ENCODE measurements around the gene PDLIM1.
A peak's percentile ranks its signal among the peaks of the same experiment; 100 is the strongest.

Gene PDLIM1

GRCh38 chr10:95314192-95314918 lies 23.6 kb upstream of the PDLIM1 start:
- no peak for DNase-seq

- no peak for DNase-seq
Observed at GRCh38 chr10:95312986-95313495, 22.2 kb upstream of the PDLIM1 start.

DNA sequence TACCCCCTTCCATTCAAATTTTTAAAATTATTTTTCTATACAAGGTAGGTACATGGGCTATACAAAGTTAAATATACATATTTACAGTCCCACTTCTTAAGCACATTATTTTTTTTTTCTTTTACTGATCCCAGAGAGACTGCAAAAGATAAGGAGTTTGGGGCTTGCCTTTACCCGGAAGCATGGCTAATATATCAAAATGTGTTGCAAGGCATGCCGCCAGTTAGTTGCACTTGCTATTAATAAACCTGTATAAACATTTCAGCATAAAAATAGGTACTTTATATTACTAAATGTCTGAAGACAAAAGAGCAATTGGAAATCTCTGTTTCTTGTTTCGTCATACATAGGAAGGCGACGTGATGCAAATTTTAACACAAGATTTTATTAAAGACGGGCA lies 21.5 kb upstream of the PDLIM1 start:
- no peak for DNase-seq

- no peak for DNase-seq
Observed at GRCh38 chr10:95309958-95310357, 19.2 kb upstream of the PDLIM1 start.

DNA sequence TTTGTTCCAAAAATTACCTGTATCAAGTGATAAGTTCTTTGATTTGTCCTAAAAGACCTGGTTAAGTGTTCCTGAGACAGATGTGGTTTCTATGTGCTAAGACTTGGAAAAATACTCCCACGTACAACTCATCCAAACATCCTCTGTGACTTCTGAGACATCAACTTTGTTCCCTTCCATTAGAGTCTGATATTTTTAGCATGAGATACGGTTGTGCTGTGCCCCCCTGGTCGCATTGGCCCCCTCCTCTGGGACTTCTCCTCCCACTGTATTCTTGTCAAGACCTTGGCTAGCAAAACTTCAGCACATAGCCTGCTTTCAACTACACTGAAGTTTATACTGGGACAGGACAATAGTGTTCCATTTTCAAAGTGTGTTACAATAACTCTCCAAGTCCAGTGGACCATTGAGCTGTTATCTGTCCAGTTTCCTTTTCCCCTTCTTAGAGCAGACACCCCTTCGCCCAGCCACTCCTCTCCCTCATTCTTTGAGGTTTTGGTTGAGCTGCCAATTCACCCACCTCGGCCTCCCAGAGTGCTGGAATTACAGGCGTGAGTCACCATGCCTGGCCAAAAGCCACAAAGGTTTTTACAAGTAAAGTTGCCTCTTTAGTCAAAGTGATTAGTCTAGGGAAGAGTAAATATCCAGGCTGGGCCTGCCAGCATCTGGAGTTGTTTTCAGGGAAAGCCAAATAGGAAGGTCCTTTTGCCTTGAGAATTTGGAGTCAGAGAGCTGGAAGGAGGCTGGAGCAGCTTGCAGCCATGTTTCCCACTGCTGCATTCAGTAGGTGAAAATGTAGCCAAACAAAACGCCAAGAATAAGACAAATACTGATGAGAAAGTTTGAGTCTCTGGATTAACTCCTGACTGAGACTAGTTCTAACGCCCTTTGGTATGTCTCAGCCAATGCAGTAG lies 17.8 kb upstream of the PDLIM1 start:
- no peak for DNase-seq

DNA sequence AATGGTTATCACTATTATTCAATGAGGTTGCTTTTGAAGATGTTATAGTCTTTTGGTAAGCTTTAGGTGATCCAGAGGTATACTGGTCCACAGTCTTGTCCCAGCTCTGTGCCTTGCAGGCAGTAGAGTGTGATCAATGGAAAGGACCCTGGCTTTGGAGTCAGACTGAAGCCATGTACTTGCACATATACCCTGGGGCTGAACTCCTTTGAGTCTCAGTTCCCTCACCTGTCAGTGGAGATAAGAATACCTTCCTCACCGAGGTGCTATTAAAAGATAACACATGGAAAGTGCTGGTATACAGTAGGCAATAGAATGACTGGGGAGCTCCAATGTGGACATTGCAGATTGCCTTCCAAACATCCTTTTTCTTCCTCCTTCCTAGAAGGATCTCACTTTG lies 16.0 kb upstream of the PDLIM1 start:
- no peak for DNase-seq

GRCh38 chr10:95306318-95306650 lies 15.5 kb upstream of the PDLIM1 start:
- no peak for DNase-seq

GRCh38 chr10:95305606-95306317 lies 15.0 kb upstream of the PDLIM1 start:
- DNase-seq, result no peak

DNA sequence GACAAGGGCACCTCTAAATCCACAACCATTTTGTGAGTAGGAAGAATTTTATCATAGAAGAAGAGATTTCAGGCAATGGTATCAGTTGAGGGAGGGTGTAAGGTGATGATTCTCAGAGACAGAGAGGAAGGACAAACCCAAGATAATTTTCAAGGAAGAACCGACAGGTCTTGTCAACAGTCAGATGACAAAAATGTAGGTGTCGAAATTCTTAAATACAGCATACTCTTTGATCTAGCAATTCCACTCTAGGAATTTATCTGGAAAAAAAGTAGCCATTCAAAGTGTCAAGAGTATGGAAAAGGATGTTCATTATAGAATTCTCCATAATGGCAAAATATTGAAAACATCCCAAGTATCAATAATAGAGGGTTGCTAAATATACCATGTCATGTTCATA lies 14.2 kb upstream of the PDLIM1 start:
- DNase-seq, result no peak

DNA sequence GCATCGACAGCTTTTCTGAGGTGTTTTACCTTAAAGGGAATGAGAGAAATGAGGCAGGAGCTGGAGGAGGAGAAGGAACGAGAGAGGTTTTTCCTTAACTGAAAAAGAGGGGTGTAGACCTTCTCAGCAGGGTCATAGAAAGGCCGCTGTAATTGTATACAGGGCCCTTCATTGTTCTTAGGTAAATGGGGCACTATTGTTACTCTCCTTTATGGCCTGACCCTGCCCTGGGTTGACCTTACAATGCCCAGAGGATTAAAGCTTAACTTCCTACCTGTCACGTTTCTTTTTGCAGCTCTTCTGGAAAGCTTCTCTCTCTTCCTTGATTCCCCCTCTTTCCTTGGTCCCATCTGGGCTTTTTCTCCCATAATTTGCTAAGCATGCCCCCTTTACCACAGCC lies 13.7 kb upstream of the PDLIM1 start:
- DNase-seq, result no peak

- DNase-seq, result no peak
Observed at GRCh38 chr10:95303950-95304349, 13.1 kb upstream of the PDLIM1 start.

DNA sequence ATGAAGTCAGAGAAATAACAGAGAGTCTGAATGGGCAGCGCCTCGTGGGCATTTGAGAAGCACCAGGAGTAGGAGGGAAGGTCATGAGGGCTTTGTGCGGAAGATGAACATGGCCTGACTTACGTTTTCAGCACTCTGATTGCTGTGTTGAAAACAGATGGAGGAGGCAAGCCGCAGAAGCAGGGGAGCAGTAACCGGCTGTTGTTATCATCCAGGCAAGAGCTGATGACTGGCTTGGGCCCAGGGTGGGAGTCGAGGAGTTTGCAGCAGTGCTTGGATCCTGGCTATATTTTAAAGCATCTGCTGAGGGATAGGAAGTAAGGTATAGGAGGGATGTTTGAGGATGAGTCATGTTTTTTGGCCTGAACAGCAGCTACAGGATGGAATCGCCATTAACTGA lies 12.7 kb upstream of the PDLIM1 start:
- DNase-seq, result no peak

DNA sequence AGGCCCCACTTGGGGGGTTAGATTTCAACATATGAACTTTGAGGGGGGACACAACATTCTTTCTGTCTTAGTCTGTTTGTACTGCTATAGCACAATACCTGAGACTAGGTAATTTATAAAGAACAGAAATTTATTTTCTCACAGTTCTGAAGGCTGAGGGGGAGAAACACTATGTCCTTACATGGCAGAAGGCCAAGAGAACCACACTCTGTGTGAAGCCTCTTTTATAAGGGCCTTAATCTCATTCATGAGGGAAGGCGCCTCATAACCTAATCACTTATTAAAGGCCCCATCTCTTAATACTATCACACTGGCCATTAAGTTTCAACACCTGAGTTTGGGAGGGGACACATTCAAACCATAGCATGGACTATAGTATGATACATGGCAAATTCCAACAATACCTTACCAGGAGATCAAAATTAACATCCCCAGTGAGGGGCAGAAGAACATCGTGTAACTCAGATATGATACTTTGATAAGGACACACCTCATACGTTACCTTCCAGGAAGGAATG lies 9.3 kb upstream of the PDLIM1 start:
- DNase-seq, result no peak

- DNase-seq, result no peak
Observed at GRCh38 chr10:95297402-95297801, 6.6 kb upstream of the PDLIM1 start.

- DNase-seq, result no peak
Observed at GRCh38 chr10:95296764-95297163, 6.0 kb upstream of the PDLIM1 start.

DNA sequence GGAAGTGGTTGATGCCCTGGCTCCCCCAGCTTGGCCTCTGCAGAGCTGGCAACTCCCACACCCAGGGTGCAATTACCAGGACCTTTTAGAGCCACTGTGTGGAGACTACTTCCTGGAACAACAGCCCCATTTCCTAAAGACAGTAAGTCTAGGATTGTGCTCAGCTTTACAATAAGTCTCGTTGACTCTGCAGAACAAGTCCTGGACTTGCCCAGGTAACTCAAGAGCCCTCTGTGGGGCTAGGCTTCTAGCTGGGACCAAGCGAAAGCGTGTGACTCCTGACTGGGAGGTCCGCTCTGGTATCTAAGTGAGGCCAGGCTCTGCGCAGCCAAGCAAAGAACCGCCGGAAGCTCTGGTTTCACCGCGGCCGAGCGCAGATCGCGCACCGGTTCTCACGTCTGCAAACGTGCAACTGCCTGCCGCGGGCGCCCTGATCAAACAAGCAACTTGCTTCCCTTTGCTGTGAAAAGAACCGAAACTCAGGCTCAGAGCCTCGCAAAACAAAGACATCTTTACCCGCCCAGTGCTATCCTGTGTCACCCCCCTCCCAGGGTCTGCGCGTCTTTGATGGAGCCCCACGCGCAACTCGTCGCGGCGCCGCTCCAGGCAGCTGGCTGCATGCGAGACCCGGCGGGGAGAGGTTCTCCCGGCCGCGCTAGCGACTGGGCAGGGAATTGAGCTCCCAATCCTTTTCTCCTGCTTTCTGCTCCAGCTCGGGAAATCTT lies 4.4 kb upstream of the PDLIM1 start:
- DNase-seq, result peak; percentile 10

- no peak for DNase-seq
Observed at GRCh38 chr10:95293631-95294030, 2.8 kb upstream of the PDLIM1 start.

GRCh38 chr10:95291365-95292039 lies 699 bp upstream of the PDLIM1 start:
- no peak for DNase-seq

GRCh38 chr10:95289921-95290421 lies 832 bp downstream of the PDLIM1 start:
- no peak for DNase-seq

DNA sequence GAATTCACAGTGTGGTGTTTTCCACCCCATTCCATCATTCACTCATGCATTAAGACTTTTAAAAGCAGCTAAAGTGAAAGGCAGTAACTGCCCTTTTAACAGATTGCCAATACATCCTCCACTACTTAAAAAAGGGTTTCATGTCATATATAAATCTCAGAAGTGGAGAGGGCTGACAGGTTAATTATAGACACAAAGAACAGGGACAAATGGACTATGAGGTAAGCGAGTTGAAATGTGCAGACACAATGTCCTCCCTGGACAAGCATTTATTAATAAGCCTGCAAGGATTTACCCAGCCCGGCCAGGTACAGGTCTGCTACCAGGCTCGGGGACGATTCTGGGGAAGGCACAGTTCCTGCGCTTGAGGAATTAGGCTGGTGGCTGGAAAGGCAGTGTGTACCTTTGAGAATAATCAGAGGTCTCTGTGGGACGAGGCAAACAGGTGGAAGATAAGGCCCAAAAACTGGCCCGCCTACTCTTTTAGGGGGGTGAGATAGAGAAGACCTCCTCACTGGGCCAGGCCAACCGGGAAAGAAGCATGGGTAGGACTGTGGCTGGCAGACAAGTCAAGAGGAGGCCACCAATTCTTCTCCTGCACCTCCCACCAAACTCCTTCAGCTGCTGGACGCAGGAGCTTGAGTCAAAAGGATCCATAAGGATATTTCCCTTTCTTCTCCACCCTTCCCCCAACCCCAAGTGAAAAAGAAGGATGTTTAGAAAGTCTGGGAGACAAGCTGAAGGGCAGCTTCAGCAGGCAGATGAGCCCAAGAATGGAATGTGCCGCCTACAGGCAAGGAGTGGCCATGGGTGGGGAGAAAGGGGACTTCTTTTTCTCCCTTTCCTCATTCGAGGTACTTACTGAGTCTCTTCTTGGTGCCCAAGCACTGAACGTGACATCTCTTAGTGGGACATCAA lies 1.5 kb downstream of the PDLIM1 start:
- no peak for DNase-seq

- DNase-seq, result no peak
Observed at GRCh38 chr10:95288303-95288702, 2.5 kb downstream of the PDLIM1 start.
